Ureter (tissue), 1 donor: ENCODE results near the gene S100A1. TPM values are rescaled to one million over a fixed set of nuclear protein-coding genes. Genes with fewer than 3 reads are reported as not detected.
"Not testable (repeated sequence)": the region's sequence is repeated elsewhere in the genome, so short reads cannot be mapped to it uniquely, and the experiment has no call there.

Experiments
- DNase-seq: peaks from one replicate; pipeline ENCODE4 v3.0.0-alpha.2; 2020; ENCODE audit warnings: low spot score
- total RNA-seq: library from RNA; stranded (reverse); gene quantifications from one replicate; pipeline ENCODE4 v1.2.4, GENCODE V29; 2023
- donor health status: DM: yes; HTN: yes; CAD: no.

The S100A1 gene
- not detected for total RNA-seq

GRCh38 chr1:153627715-153628626, at the start of gene S100A1:
TSS of gene S100A1 (plus strand) at chr1:153628434. CDS start at chr1:153630522, 2,088 bp downstream.
- no peak for DNase-seq

- DNase-seq, result no peak
These were observed 49.7 kb upstream of the S100A1 start for GRCh38 chr1:153578490-153578889.

GRCh38 chr1:153578936-153579335, 49.3 kb upstream of the S100A1 start:
- DNase-seq, result no peak

GRCh38 chr1:153582836-153583235, 45.4 kb upstream of the S100A1 start:
- not testable (repeated sequence) for DNase-seq

GRCh38 chr1:153583514-153583913, 44.7 kb upstream of the S100A1 start:
- DNase-seq, result not testable (repeated sequence)

- DNase-seq, result no peak
These were observed 44.3 kb upstream of the S100A1 start for GRCh38 chr1:153583976-153584375.

- DNase-seq, result no peak
These were observed 43.2 kb upstream of the S100A1 start for GRCh38 chr1:153585006-153585405.

GRCh38 chr1:153586347-153586746, 41.9 kb upstream of the S100A1 start:
- no peak for DNase-seq

- DNase-seq, result no peak
These were observed 40.9 kb upstream of the S100A1 start for GRCh38 chr1:153587314-153587713.

- not testable (repeated sequence) for DNase-seq
These were observed 40.2 kb upstream of the S100A1 start for GRCh38 chr1:153588033-153588432.

- no peak for DNase-seq
These were observed 39.8 kb upstream of the S100A1 start for GRCh38 chr1:153588482-153588881.

GRCh38 chr1:153592748-153593147, 35.5 kb upstream of the S100A1 start:
- no peak for DNase-seq

GRCh38 chr1:153597206-153597605, 31.0 kb upstream of the S100A1 start:
- DNase-seq, result no peak

- no peak for DNase-seq
These were observed 29.7 kb upstream of the S100A1 start for GRCh38 chr1:153598309-153599172.

GRCh38 chr1:153599847-153600246, 28.4 kb upstream of the S100A1 start:
- DNase-seq, result no peak

GRCh38 chr1:153602749-153603148, 25.5 kb upstream of the S100A1 start:
- no peak for DNase-seq

GRCh38 chr1:153606194-153606593, 22.0 kb upstream of the S100A1 start:
- no peak for DNase-seq

GRCh38 chr1:153607381-153607780, 20.9 kb upstream of the S100A1 start:
- no peak for DNase-seq

GRCh38 chr1:153608089-153608682, 20.0 kb upstream of the S100A1 start:
- no peak for DNase-seq

GRCh38 chr1:153608742-153609584, 19.3 kb upstream of the S100A1 start:
- peak; percentile 74 for DNase-seq

GRCh38 chr1:153609585-153609907, 18.7 kb upstream of the S100A1 start:
- no peak for DNase-seq
